ENCODE results near the gene NXN.

NXN gene

DNA sequence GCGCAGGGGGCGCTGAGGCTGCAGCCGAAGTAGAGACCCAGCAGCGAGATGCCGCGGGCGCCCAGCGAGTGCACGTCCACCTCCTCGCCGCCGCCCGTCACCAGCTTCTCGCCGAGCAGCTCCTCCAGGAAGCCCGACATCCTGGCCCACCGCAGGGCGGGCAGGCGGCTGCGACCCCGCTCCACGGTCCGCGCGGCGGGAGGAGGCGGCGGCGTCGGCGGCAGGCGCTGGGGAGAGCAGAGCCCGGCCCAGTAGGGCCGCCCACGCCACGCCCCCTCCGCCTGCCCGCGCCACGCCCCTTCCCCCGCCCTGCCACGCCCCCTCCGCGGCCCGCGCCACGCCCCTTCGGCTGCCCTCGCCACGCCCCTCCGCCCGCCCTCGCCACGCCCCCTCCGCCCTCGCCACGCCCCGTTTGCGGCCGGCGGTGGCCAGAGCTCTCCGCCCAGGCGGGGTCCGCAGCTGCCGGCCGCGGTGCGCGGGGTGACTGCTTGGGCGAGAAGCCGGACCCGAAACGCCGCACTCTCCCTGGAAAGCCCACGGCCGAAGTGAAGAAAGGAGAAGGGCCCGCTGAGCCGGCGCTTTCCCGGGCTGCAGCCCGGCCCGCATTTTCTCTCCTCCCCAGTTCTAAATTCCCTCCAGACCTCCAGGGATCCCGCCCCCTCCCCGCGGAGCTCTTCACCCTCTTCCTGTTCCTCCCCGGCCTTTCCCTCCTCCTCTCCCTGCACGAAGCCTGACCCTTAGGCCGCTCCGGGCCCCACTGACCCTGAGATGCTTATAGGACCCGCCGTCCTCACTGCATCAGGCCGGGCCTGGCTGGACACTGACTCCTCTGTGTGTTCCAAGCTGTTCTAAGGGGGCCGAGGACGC, at the start of gene NXN:
TSS of gene NXN (minus strand) at position 238 of the 867 bp plus-strand sequence.
- DNase-seq (ENCODE audit: low read depth), result no peak

DNA sequence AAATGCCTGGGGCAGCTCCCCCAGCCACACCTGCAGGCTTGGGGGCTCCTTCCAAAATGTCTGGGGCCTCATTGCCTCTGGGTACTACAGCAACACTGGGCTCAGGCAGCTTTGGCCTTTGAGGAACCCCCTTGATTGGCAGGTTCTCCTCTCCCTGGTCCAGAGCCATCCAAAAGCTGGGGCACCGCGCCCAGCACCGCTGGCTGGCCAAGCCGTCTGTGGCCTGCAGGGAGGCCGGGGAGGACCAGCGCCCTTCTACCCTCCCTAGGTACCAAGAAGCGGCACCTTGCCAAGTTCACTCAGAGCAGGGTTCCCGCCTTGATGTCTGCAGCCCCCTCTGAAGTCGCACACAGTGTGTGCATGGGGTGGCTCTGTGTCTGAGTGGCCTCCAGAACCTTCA, 47.5 kb upstream of the NXN start:
- DNase-seq (ENCODE audit: low read depth), result no peak

DNA sequence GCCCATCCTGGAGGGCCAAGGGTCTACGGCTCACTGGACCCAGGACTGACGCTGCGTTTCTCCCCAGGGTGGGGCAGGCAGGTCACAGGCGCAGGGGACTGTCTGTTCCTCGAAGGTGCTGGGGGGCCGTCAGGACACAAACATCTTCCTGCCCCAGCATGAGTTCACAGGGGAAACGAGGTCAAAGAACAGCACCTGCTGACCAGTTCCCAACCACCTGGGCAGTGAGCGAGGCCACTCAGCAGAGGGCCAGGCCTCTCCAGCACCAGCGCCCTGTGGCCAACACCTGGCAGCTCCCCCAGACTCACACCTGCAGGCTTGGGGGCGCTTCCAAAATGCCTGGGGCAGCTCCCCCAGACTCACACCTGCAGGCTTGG, 47.0 kb upstream of the NXN start:
- DNase-seq (ENCODE audit: low read depth), result no peak

DNA sequence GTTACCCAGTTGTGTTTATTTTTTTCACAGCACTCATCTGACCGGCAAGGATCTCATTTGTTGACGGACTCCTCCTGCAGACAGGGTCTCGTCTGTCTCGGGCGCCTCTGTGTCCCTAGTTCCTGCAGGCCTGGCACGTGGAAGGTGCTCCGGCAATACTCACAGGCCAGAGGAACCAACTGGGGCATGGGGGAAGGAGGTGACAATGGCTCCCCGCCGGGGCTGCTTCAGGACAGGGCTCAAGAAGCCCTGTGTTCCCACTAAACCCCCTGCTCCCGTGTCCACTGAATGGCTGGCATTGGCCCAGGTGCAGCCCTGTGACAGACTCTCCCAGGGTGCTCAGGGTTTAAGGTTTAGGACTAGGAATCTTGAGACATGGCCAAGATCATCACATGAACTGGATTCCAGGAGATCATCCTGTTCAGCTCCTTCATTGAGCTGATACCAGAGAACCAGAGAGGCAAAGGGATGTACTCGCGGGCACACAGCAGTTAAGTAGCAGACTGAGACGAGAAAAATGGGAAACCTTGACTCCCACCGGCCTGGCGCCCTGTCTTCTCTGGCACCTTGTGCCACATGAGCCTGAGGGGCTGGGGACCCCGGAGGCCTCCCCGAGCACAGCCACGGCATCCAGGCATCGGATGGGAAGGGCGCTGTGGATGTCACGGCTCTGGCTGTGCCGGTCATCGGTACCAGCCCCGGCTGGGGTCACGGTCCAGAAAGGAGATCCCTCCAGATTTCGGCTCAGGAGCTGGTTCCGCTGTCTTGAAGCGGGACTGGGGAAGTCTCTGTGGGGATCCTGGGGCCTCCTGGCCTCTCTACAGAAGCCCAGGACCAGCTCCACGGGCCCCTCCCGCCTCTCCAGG, 46.4 kb upstream of the NXN start:
- no peak for DNase-seq (ENCODE audit: low read depth)

DNA sequence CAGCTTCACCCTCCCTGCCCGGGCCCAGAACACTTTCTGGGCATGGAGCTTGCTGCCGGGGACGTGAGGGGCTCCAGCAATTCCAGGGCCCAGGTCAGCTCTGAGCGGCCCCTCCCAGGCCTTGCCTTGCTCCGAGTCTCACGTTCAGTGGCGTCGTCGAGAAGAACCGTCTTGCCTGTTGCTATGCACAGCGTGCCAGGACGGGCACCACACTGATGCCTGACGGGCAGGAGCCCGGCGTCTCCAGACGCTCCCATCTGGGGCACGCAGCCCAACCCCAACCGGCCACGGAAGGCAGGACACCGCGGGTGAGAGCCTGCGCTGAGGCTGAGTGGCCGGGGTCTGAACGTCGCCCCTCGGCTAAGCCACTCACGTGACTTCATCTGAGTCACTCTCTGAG, 44.5 kb upstream of the NXN start:
- no peak for DNase-seq (ENCODE audit: low read depth)

DNA sequence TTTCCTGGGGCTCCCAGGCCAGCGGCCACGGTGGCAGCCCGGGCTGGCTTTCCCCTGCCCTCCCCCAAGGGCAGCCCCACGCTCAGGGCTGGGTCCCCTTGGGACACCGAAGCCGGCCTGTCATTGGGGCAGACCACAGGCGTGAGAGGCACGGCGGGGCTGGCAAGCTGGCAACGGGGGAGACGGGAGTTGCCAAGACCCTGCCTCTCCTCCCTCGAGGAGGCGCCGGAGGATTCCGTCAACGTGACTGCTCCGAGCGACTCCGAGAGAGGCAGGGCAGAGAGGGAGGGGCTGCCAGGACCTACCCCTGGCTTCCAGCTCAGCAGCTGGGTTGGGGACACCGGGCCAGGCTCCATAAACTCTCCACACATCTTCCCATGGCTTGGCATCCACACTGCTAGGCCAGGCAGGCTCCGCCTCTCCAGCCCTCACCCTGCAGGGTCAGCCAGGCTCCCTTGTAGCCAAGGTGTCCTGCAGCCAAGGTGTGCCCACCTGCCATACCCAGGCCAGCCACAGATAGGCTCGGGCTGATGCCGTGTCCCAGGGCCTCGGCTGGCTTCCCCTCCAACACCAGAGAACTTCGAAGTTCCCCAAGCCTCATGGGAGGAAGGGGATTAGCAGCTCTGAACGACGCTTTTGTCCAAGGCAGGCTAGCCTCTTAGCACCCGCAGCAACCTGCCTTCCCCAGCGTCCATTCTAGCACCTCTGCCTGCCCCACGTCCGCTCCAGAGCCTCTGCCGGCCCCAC, 42.9 kb upstream of the NXN start:
- no peak for DNase-seq (ENCODE audit: low read depth)

DNA sequence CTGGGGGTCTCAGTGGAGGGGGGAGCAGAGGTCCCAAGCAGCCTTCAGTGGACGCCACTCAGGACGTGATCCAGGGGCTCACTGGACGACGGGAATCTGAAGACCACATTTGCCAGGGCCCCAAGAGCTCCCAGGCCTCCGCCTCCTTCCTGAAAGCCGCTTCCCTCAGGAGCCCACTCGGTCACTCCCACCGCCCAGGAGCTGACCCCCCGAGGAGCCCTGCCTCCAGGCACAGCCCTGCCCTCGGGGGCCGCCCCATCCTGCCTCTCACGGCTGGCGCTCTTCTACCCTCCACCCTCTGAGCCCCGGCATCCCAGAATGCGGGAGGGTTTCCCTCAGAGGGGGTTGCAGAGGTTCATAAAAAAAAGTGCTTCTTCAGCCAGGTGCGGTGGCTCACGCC, 41.6 kb upstream of the NXN start:
- DNase-seq (ENCODE audit: low read depth), result no peak

DNA sequence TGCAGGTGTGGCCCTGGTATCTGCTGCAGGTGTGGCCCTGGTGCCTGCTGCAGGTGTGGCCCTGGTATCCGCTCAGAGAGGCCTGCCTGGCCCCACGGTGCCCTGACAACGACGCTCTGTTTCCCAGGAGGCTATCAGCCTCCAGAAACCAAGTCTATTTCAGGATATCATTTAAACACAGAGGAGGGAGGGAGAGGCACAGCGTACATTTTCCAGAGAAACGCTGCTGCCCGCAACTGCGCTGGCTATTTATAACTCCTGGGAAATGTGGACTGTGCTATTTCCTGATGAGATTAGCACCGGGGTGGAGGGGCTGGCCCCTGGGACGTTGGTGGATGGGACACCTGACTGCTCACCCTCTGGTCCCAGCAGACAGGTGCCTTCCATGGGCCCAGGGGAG, 39.9 kb upstream of the NXN start:
- no peak for DNase-seq (ENCODE audit: low read depth)

DNA sequence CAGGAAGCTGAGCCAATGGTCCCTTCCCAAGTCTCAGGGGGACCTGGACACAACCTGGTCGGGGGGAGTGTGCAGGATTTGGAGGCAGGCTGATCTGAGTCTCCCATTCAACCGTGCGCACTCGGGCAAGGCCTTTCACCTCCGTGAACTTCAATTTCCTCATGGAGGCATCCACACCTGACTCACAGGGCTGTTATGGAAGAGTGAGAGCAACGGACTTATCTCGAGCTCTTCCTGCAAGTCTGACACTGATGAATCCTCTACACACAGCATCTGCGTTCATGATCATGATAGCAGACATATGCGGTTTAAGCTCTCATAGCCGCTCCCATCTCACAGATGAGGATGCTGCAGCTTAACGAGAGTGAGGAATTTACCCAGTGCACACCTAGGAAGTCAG, 39.0 kb upstream of the NXN start:
- no peak for DNase-seq (ENCODE audit: low read depth)

DNA sequence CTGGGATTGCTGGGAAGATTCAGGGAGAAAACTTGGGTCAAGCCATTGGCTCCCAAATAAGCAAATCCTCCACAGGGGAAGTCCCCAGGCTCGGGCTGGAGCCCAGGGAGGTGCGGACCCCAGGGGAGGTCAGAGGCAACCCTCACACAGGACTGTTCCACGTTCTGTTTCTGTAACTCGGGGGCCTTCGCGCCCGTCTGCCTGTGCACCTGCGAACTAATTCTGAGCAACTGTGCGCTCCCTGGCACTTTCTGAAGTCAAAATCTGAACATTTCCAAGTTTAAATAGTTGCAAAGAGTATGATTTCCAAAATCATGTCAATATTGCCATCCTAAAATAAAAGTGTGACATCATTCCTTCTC, 34.1 kb upstream of the NXN start:
- no peak for DNase-seq (ENCODE audit: low read depth)

DNA sequence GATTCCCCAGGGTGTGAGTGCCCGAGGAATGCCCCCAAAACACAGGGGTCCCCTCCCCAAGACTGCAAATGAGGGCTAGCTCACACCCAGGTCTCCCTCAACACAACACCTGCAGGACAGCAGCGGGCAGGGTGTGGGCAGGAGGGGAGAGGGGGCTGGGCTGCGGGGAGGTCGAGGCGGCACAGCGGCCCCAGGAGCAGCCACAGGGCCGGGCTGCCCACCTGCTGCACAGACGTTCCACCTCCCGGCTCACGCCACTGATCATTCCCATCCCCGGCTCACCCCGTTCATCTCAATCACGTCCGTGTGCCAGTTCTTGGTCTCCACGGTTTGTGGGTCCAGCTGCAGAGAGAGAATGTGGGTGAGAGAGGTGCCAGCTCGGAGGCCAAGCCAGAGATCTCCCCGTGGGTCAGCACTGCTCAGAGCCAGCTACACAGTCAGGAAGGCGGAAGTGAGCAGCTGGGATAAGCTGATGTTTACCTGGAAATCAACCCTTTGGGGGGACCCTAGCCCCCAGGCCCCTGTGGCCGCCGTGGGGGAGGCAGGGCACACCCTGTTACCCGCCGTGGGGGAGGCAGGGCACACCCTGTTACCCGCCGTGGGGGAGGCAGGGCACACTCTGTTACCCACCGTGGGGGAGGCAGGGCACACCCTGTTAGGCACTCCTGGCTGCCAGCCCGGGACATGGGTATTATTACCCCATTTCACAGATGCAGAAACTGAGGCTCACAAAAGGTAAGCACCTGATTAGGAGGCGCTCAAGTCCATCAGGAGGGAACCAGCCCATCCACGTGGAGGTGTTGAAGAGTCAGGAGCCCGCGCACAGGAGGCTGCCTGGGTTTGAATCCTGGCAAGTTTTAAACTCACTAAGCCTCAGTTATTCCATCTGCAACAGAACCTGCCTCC, 33.5 kb upstream of the NXN start:
- DNase-seq (ENCODE audit: low read depth), result no peak

DNA sequence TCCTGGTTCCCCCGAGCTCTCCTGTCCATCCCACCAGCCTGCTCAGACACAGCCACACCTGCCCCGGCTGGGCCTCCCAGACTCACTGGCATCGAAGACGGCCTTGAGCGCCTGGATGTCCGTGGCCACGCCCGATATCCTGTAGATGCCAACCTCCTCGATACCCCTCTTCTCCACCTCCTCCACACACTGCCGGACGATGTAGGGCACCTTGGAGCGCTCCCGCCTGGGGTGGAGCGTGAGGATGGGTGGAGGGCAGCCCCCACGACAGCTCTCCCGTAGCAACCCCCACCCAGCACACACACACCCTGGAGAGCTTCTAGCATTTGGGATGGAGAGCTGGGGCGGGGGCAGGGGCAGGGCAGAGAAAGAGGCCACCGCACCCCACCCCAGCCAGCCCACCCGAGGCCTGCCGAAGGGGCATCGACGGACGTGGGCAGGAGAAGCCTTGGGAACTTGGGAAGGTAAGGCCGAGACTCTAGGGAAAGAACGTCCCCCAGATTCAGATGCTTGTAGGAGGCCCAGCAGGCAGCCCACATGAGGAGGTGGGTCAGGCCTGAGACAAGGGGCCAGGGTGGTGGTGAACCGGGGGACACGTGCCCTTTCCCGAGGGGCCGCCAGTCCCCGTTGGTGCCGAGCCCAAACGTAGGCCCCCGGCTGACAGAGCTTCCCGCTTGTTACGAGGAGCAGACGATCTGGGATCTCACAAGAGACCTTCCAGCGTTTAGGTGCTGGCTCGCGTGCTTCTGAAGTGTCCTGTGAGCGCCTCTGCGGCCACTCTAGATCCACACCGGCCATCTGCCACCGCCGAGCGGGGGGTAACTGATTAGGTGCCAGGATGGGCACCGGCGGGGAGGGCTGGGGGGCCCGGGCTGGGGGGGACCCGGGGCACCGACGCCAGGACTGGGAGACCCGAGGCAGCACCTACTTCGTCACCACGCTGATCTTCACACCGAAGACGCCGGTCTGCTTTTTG, 32.5 kb upstream of the NXN start:
- DNase-seq (ENCODE audit: low read depth), result no peak

DNA sequence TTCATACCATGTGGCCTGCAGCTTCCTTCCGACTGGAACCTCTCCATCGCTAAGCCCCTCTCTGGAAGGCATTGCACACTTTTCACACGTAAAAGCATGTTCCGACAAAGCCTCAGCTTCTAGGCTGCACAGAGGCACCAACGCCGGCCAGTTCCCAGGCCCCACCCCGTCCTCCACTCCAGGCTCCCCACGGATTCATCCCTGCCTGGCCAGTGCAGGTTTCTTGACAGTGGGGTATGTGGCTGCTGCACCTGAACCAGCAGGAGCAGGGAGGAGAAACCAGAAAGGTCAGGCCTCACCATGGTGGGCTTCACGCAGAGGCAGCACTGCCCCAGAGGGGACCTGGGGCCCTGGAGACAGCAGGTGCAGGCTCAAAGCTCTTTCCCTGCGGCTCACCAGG, 31.6 kb upstream of the NXN start:
- no peak for DNase-seq (ENCODE audit: low read depth)

DNA sequence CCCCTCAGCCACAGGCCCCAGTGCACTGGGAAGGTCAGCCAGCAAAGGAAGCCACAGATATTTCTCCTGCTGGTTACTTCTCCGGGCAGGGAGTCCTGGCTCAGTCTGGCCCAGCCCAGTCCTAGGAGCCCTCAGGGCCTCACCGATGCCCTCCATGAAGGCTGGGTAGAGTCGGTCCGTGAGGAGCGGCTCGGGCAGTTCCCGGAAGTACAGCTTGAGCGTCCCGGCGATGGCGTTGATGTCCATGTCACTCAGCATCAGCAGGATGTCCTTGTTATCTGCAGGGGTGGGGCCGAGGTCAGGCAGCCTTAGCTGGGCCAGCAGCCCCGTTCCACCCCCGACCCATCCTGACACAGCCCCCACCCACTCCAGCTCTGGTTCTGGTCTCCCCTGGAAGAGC, 31.0 kb upstream of the NXN start:
- DNase-seq (ENCODE audit: low read depth), result no peak

DNA sequence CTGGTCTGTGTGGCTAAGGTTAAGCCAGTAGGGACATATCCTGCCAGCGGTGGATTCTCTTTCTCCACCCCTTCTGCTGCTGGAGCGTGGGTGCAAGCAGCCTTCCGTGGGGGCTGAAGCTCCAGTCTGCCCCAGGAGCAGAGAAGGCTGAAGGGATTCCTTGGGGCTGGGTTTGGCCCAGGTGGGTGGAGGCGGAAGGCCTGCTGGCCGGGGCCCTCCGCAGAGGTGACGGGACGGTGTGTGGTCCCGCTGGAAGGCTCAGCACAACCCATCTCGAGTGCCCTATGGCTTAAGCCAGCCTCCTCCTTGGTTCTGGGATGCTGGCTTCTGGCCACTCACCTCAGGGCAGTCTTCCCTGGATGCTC, 30.5 kb upstream of the NXN start:
- DNase-seq (ENCODE audit: low read depth), result no peak

DNA sequence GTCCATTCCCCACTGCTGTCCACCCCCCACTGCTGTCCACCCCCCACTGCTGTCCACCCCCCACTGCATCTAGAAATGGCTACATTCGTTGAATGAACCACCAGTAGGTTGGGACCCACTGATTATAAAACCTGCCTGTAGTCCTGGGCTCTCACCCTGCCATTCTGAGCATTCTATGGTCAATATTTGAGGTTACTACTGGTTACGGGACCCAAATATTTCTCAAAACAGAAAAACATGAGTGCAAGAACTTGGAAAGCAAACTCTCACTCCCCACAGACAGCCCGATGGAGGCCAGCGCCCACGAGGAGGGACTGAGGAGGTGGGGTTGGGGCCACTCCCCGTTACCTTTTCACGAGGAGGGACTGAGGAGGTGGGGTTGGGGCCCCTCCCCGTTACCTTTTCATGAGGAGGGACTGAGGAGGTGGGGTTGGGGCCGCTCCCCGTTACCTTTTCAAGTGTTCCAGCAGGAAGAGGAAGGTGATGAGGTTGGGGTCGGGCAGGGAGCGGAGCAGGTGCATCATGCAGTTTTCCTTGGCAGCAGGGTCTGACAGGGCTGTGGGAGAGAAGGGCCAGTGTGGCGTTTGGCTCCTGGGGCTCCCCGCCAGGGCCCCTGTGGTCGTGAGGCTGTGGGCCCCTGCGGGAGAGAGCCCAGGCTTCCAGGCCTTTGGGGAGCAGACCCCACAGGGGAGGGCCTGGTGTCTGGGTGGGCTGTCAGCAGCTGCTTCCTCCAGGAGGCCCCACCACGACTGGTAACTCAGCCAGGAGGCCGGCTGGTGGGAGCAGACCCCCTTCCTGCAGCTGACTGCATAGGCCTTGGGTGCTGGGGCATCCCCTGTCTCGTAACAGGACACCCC, 29.9 kb upstream of the NXN start:
- no peak for DNase-seq (ENCODE audit: low read depth)

DNA sequence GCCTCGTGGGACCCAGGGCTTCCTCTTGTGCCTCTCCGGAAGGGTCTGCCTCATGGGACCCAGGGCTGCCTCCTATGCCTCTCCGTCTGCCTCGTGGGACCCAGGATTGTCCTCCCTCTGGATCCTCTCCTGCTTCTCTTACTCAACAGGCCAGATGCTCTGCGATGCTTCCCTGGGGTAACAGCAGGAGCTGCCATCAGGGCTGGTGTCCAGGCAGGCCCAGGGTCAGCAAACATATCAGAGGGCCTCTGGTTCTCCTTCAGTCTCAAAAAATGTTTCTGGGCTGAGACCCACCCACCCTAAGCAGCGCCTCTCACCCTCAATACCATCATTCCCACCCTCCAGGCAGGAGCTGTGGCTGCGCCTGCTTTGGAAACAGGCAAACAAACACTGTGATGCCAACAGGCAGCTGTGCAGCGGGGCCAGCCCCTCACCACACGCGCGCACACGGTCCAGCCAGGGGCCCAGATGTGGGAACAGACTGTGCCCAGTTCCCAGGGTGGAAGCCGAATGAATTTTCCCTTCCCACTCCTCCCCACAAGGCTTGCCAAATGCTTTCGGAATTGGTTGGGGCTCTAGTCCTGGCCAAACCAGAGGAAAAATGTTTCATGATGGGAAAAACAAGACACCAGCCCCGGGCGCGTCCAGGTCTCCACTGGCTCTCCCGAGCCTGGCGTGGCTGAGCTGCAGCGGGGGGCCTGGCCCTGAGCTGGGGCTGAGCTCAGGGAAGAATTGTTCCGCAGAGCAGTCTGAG, 28.6 kb upstream of the NXN start:
- no peak for DNase-seq (ENCODE audit: low read depth)

DNA sequence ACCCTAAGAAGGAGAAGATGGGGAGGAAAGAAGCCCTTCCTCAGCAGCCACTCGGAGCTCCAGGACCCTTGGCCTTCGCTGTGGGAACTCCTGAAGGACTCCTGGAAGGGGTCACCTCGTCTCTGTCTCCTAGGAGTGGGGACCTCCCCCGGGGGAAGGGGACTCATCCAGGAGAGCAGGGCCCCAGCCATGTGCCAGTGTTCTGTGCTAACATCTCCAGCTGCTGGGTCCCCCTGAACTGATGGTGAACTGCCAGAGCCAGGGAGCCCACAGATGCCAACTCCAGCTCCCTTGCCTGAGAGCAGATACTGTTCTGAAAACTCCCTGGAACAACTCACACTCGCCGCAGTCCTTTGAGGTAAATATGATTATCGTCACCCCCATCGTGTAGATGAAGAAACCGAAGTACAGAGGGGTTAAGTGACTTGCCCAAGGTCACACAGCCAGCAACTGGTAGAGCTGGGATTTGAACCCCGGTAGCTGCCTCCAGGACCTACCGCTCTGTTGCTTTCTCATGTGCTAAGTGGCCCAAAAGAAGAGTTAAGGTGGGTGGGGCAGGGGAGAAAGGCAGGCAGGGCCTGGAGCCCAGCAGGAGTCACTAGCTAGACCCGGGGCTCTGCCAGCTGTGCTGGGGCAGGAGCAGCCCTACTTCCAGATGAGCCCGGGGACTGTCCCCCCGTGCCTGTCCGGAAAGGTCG, 27.9 kb upstream of the NXN start:
- no peak for DNase-seq (ENCODE audit: low read depth)

Measured in GM04504 (cell line).